ENCODE results near the gene ZDHHC7.

Gene ZDHHC7

DNA sequence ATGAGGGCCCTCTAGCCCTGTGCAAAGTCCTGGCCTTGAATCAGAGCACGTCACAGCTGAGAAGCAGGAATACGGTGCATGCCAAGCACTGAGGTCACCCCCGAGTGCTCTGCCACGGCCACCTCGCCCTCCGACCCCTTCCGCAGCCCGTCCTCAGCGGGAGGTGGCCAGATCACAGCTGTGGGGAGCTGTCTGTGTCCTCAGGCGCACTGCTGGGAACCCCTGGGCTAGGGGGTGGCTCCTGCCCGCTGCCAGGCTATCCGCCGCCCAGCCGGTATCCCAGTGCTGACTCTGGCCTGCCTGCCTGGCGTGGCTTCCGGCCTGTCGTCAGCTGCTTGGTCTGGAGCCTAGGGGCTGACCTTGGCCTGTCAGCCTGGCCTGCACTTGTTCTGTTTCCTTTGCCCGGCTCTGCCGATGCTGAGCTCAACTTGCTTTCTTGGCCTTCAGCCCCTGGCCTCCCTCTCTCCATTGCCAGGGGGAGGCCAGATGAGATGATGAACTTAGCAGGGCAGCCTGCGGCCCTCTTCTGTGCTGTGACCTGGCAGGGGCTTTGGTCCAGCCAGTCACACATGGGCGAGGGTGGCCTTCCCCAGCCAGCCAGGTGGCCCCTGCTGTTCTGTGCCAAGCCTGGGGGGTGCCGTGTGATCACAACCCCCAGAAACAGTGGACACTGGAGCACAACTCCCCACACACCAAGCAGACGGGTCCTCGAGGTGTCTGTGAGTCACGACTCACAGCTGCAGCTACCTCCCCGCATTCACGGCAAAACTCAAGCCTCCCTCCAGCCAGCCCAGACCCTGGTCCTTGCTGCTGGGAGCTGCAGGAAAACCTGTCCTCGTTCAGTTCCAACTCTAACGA, 77.3 kb downstream of the ZDHHC7 start:
- no peak for DNase-seq

DNA sequence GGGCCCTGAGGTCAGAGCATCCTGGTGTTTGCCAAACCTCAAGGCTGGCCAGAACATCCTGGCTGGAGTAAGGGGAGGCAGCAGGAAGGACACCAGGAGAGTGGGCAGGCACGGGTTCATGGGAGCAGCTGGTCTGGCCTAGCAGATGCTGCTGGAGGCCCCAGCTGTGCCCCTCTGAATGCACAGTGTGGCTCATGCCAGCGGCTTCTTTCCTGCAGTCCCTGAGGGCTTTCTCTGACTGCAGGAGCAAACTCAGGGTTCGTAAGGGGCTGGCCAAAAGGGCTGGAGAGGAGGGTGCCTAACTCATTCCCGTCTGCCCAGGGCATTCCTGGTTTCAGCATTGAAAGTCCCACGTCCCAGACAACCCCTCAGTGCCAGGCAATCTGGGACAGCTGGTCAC, 78.7 kb downstream of the ZDHHC7 start:
- DNase-seq = no peak

DNA sequence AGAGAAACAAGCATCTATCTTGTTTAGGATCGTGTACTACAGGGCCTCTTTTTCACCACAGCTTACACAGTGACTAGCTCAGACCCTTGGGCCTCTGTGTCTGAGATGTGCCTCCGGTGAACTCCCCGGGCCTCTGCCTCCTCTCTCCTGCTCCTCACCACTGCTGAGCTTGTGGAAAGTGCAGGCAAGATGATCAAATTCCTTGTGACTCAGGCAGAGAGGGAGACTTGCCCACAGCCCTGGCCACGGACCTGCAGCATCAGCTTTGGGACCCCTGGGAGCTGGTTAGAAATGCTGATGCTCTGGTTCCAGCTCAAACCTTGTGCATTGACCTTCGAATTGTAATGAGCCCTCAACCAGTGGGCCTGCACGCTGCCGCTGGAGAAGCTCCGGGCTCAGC, 79.8 kb downstream of the ZDHHC7 start:
- DNase-seq = no peak

DNA sequence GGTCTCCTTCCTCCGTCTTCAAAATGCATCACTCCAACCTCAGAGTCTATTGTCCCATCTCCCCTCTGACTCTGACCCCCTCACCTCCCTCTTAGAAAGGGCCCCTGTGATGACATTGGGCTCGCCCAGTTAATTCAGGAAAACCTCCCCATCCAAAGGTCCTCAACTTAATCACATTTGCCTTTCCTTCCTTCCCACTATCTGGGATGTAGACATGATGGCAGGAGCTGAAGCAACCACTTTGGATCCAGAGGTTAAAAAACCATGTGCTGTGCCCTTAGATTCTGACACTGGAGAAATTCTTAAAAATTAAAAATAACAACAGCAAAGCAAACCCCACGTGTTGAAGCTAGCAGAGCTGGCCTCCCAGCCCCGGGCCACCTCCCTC, 80.2 kb downstream of the ZDHHC7 start:
- DNase-seq = no peak

DNA sequence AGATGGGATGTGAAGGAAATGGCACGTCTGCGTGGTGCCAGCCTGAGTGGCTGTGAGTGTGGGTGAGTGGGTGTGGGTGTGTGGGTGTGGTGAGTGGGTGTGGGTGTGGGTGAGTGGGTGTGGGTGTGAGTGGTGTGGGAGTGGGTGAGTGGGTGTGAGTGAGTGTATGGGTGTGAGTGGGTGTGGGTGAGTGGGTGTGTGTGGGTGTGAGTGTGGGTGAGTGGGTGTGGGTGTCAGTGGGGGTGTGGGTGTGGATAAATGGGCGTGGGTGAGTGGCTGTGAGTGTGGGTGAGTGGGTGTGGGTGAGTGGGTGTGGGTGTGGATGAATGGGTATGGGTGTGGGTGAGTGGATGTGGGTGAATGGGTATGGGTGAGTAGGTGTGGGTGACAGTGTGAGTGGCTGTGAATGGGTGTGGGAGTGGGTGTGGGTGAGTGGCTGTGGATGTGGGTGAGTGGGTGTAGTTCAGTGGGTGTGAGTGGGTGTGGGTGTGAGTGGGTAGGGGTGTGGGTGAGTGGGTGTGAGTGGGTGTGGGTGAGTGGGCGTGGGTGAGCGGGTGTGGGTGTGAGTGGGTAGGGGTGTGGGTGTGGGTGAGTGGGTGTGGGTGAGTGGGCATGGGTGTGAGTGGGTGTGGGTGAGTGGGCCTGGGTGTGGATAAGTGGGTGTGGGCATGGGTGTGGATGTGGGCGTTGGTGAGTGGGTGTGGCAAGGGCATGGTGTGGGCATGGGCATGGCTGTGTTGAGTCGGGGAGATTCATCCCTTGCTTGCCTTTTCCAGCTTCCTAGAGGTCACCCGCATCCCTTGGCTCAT, 80.8 kb downstream of the ZDHHC7 start:
- no peak for DNase-seq

DNA sequence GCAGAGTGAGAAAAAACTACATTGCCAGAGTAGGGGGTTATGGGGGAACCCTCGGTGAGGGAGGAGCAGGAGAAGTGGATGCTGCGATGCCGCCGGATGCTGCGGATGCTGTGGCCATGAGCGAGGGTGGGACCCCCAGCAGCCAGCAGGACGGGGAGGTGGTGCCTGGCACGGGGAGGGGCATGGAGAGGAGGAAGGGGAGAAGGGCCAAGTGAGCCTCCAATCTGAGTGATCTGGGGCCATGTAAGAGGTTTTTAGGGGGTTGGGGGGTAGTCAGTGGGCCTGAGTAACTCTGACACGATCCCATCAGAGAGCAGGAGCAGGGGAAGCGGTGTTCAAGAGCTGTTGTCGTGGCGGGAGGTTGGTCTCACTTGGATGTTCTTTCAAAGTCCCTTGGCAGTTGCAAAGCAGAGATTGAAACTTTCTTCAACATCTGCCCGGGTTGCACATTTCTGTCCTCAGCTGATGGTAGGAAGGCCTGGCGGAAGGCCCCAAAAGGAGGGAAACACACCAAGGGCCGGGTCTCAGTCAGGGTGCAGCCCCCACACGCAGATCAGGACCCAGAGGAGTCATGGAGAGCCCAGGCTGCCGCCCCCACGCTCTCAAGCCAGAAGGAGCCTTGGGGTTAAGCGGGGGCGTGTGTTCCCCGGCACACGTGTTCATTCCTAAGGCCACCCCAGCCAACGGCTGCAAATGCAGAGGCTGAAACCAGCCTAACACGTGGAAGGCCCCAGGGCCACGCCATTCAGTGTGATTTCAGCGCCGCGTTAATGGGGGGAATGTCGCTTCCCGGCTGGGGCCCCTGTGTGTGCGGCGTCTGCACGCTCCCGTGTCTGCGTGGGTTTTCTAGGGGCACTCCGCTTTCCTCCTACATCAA, 81.7 kb downstream of the ZDHHC7 start:
- peak in 1 of 2 donors; percentile 26 for DNase-seq

DNA sequence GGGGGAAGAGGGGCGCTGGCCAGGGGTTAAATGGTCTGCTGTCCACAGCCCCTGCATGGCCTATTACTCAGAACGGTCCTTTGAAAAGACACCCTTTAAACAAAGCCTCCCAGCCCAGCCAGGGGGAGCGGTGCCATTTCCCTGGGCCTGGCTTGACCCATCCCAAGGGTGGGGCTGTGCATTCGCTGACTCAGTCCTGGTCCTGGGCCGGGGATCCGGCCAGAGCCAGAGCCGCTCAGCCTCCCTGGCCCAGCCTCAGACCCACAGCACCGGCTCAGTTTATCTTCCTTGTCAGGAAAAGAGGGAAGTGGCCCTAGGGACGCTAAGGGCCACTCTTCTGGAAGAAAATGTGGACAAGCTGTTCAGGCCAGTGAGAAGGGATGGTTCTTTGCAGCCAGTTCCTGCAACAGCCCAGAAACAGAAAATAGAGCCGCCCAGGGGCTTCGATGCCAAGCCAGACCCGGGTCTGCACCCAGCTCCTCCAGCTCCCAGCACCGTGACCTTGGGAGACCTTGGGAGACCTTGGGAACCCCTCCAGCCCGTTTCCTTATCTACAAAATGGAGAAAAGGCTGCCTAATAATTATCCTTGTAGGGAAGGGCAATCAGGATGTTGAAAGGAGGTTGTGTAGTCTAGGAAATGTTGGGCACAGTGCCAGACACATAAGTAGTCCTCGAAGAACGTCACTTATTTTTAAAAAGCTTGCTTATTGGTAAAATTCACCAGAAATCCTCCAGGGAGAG, 82.5 kb downstream of the ZDHHC7 start:
- DNase-seq = no peak

DNA sequence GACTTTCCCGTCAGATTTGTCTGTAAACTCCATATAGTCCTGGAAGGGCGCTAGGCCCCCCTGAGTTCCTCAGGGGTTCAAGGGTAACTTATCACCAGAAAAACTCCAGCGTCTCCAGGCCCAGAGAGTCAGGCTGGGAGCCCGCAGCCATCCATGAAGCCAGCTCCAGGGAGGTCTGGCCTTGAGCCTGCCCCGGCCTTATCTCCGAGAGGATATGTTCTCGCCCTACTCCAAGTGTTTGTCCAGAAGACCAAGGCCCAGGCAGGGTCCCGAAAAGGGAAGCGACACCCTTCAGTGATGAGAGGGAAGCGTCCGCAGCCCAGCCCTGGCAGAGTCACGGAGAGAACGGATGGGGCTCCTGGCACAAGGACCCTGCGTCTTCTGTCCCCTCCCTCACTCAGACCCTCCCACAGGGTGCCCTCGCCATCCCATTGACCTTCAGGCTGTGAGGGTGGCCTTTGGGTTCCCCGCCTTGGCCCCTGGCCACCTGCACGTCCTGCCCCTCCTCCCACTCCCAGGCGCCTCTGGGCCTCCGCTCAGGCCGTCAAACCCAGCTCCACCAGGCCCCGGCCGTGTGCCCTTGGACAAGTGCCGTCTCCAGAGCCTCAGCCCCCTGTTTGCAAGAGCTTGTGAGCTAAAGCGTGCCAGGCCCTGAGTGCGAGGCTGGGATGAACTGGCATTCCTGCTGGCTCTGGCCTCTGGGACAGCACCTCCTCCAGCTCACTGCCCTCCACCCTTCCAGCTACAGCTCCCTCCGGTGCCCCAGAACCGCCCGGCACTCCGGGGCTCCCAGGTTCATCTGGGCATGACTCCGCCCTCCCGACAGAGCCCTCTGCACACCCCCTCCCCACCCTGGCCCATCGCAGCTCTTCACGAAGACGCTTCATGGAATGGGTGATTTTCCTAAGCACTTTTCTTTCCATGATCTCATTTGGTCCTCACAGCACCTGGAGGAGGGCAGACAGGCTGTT, 83.4 kb downstream of the ZDHHC7 start:
- no peak for DNase-seq

DNA sequence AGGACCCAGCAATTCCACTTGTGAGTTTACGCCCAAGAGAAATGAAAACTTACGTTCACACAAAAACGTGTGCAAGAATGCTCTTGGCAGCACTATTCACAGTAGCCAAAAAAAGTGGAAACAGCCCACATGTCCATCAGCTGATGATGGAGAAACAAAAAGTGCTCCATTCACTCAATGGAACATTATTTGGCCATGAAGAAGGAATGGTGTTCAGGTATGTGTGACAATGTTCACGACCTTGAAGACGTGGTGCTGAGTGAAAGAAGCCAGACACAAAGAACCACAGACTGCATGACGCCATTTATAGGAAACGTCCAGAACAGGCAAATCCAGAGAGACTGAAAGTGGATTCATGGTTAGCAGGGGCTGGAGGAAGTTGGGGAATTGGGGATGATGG, 84.9 kb downstream of the ZDHHC7 start:
- no peak for DNase-seq

DNA sequence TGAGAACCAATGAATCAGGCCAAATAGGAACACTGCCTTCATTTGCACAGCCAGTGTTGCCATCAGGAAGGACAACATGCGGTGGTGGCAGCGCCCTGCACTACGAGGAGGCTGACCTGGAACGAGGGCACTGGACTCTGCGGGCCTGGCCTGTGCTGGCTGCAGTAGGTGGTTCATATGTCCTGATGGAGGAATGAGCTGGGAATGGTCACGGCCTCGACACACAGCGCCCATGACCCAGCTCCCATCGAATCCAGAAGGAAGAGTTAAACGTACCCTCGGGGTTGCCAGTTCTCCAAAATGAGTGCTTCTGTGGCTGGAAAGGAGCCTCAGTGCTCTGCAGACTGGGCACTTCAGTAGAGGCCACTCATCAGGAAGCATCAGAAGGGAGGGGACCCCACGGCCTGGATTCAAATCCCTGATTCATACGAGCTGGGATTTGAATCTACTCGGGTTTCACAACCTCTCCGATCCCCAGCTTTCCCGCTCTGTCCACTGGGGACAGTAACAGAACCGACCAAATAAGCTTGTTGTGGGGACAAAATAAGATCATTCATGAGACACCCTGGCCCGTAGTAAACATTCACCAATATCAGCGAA, 85.5 kb downstream of the ZDHHC7 start:
- no peak for DNase-seq

DNA sequence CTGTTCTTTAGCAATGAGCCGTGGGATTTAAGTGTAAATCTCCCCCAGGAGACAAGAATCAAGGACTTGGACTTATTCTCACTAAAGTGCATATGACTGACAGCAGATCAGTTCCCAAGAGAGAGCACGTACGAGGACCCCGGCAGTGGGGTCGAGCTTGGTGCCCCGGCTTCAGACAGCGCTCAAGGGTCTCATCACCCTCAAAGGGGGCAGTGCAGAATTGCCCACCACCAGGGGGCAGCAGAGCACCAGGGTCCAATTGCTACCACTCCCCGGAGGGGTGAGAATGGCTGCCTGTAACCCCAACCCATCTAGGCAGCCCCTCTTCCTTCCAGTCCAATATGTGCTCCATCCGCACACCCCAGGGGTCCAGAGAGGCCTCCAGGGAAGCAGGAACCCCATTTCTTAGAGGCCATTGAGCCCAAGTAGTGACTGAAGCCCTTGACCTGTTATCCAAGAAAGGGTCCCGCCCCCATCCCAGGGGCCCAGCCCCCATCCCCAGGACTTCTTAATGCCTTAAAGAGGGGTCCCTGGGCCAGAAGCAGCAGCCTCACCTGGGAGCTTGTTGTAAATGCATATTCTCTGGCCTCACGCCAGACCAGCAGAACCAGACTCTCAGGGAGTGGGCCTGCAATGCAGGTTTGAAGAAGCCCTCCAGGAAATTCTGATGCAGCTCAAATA, 86.1 kb downstream of the ZDHHC7 start:
- peak in 1 of 2 donors; percentile 80 for DNase-seq

DNA sequence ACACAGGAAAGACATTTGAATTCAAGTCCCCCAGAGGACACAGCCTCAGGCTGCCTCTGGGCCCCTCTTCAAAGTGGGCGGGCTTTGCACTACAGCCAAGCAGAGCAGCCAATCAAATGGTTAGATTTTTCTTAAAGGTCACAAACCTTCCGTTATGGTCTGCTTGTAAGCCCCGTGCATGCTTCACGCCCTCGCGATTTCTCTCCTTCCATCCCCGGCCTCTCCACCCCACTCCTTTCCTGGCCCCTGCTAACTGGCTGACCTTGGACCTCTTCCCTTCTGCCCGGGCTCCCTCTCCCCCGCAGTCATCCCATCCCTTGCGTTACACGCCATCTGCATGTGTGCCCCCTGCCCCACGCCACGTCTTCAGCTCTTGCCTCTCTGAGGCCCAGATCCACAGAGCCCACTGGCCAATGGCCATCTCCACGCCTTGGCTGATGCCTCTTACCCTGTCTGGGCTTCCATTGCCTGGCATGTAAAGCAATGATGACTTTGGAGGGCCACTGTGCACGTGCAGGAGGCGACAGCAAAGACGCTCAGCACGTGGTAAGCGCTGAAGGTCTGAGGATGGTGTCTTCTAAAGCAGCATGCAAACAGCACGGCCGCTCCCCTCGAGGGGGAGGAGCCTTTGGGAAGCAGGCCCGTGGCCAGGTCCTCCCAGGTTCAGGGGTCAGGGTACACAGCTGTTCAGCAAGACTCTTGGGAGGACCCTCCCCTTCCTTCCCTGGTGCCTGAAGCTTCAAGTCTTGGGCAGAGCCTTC, 86.8 kb downstream of the ZDHHC7 start:
- DNase-seq = no peak

Measured in inflammatory macrophage treated with lipopolysaccharide for 1 hour (primary cell).